Karpas-422 (cell line): ENCODE measurements around the gene GMNN. TPM values are rescaled to one million over a fixed set of nuclear protein-coding genes. Genes with fewer than 3 reads are reported as not detected.

Experiments used
- DNase-seq: peaks from one replicate; pipeline ENCODE4 v3.0.0-alpha.2; 2015
- H2AFZ ChIP-seq: fragments of 200-600 bp; sonication (generic); 2 replicates; pipeline ENCODE4 v1.6.1; 2014; ENCODE audit warnings: antibody characterized with exemption, low read length, mixed read lengths
- H3K27ac ChIP-seq: fragments of 200-600 bp; sonication (generic); 2 replicates; pipeline ENCODE4 v1.5.1; 2014; ENCODE audit warnings: mild to moderate bottlenecking, low read length, moderate library complexity
- H3K27me3 ChIP-seq: fragments of 200-600 bp; sonication (generic); 2 replicates; pipeline ENCODE4 v1.6.1; 2014; ENCODE audit warnings: low read length, mixed read lengths
- H3K36me3 ChIP-seq: fragments of 200-600 bp; sonication (generic); 2 replicates; pipeline ENCODE4 v1.6.1; 2014; ENCODE audit warnings: low read length, mixed read lengths; ENCODE audit not compliant: insufficient read depth
- H3K4me1 ChIP-seq: fragments of 200-600 bp; sonication (generic); 2 replicates; pipeline ENCODE4 v1.6.1; 2014; ENCODE audit warnings: mild to moderate bottlenecking, low read length, mixed read lengths
- H3K4me2 ChIP-seq: fragments of 200-600 bp; sonication (generic); 2 replicates; pipeline ENCODE4 v1.6.1; 2014; ENCODE audit warnings: low read length, low read depth, mild to moderate bottlenecking; ENCODE audit not compliant: poor library complexity, severe bottlenecking
- H3K4me3 ChIP-seq: fragments of 200-600 bp; sonication (generic); 2 replicates; pipeline ENCODE4 v1.5.1; 2014; ENCODE audit warnings: mild to moderate bottlenecking, antibody characterized with exemption, low read length, mixed read lengths
- H3K79me2 ChIP-seq: fragments of 200-600 bp; sonication (generic); 2 replicates; pipeline ENCODE4 v1.6.1; 2014; ENCODE audit warnings: mild to moderate bottlenecking, low read length, mixed read lengths
- H3K9ac ChIP-seq: fragments of 200-600 bp; sonication (generic); 2 replicates; pipeline ENCODE4 v1.6.0; 2014; ENCODE audit warnings: low read length
- H3K9me2 ChIP-seq: fragments of 200-600 bp; sonication (generic), shearing (Covaris generic); replicated peaks from 2 replicates; pipeline ENCODE4 v1.6.0; 2014; ENCODE audit warnings: mild to moderate bottlenecking, low read length, moderate library complexity; ENCODE audit not compliant: insufficient read depth
- H3K9me3 ChIP-seq: fragments of 300-700, 200-600 bp; sonication (generic); 2 replicates; pipeline ENCODE4 v1.6.1; 2014; ENCODE audit warnings: low read length, mixed read lengths
- H4K20me1 ChIP-seq: fragments of 200-600 bp; sonication (generic); 2 replicates; pipeline ENCODE4 v1.6.1; 2014; ENCODE audit warnings: mild to moderate bottlenecking, antibody characterized with exemption, low read length, low read depth; ENCODE audit not compliant: insufficient read depth
- total RNA-seq: library from RNA; depleted of rRNA; stranded (reverse); fragments of >200 nt; shearing (Covaris generic); gene quantifications from 2 replicates; pipeline ENCODE4 v1.2.3, GENCODE V29; 2014; ENCODE audit warnings: low replicate concordance

Gene GMNN
- total RNA-seq, 1 experiment from 2014 or later: 29.6 TPM

GRCh38 chr6:24778878-24779277 lies 4.1 kb downstream of the GMNN start:
- Histone ChIP-seq H3K4me3 (no peak overlapping the region), H3K27ac (no peak overlapping the region), H3K9ac (no peak overlapping the region), H3K27me3 (no peaks in the 10 kb centered on the region), H4K20me1 (peaks cover 9% of the 10 kb centered on the region; the same call in 1 of the 2 replicates), H3K4me2 (peak overlapping the region; percentile 83), H3K9me2 (no peaks in the 10 kb centered on the region), H3K79me2 (peaks cover 70% of the 10 kb centered on the region), H3K36me3 (peaks cover 57% of the 10 kb centered on the region), H3K9me3 (no peaks in the 10 kb centered on the region), H2AFZ (no peak overlapping the region), H3K4me1 (peaks cover 37% of the 10 kb centered on the region)
- no peak for DNase-seq

GRCh38 chr6:24779416-24780016 lies 4.8 kb downstream of the GMNN start:
- no peak overlapping the region for H3K9ac ChIP-seq
- H3K27me3 ChIP-seq: no peaks in the 10 kb centered on the region
- H3K4me1 ChIP-seq: peaks cover 33% of the 10 kb centered on the region
- H2AFZ ChIP-seq: no peak overlapping the region
- peaks cover 75% of the 10 kb centered on the region for H3K79me2 ChIP-seq
- peak overlapping the region; percentile 83 for H3K4me2 ChIP-seq
- H3K9me3 ChIP-seq: no peaks in the 10 kb centered on the region
- no peak for DNase-seq
- no peak overlapping the region for H3K4me3 ChIP-seq
- H3K9me2 ChIP-seq: no peaks in the 10 kb centered on the region
- H4K20me1 ChIP-seq: peaks cover 9% of the 10 kb centered on the region; the same call in 1 of the 2 replicates
- H3K36me3 ChIP-seq: peaks cover 63% of the 10 kb centered on the region
- no peak overlapping the region for H3K27ac ChIP-seq

- Histone ChIP-seq H3K79me2 (peaks cover 75% of the 10 kb centered on the region), H3K4me3 (no peak overlapping the region), H3K27ac (no peak overlapping the region), H4K20me1 (peaks cover 9% of the 10 kb centered on the region; the same call in 1 of the 2 replicates), H3K27me3 (no peaks in the 10 kb centered on the region), H2AFZ (no peak overlapping the region), H3K9me2 (no peaks in the 10 kb centered on the region), H3K9ac (no peak overlapping the region), H3K36me3 (peaks cover 70% of the 10 kb centered on the region), H3K4me2 (no peak overlapping the region), H3K9me3 (no peaks in the 10 kb centered on the region), H3K4me1 (peaks cover 32% of the 10 kb centered on the region)
- DNase-seq: no peak
Measured at GRCh38 chr6:24780206-24780605, 5.5 kb downstream of the GMNN start.

- DNase-seq: no peak
- no peak overlapping the region for H2AFZ ChIP-seq
- no peaks in the 10 kb centered on the region for H3K9me2 ChIP-seq
- H3K9me3 ChIP-seq: no peaks in the 10 kb centered on the region
- peaks cover 7% of the 10 kb centered on the region for H3K79me2 ChIP-seq
- H3K4me1 ChIP-seq: no peaks in the 10 kb centered on the region
- H3K9ac ChIP-seq: no peak overlapping the region
- peaks cover 47% of the 10 kb centered on the region for H3K36me3 ChIP-seq
- H3K4me3 ChIP-seq: no peak overlapping the region
- H4K20me1 ChIP-seq: no peaks in the 10 kb centered on the region
- H3K27me3 ChIP-seq: no peaks in the 10 kb centered on the region
- H3K27ac ChIP-seq: no peak overlapping the region
- no peak overlapping the region for H3K4me2 ChIP-seq
Measured at GRCh38 chr6:24788031-24788665, 13.4 kb downstream of the GMNN start.

GRCh38 chr6:24795106-24795505 lies 20.4 kb downstream of the GMNN start:
- Histone ChIP-seq H3K27ac (no peak overlapping the region), H4K20me1 (no peaks in the 10 kb centered on the region), H3K27me3 (no peaks in the 10 kb centered on the region), H3K9me2 (no peaks in the 10 kb centered on the region), H3K9me3 (no peaks in the 10 kb centered on the region), H3K79me2 (no peaks in the 10 kb centered on the region), H3K4me3 (no peak overlapping the region), H3K4me2 (no peak overlapping the region), H3K36me3 (no peaks in the 10 kb centered on the region), H3K4me1 (no peaks in the 10 kb centered on the region), H2AFZ (no peak overlapping the region), H3K9ac (no peak overlapping the region)
- DNase-seq: no peak

GRCh38 chr6:24796616-24797290 lies 22.0 kb downstream of the GMNN start:
- no peak overlapping the region for H2AFZ ChIP-seq
- H3K4me2 ChIP-seq: no peak overlapping the region

GRCh38 chr6:24797596-24798216 lies 23.0 kb downstream of the GMNN start:
- Histone ChIP-seq H3K4me3 (no peak overlapping the region), H3K9ac (no peak overlapping the region), H3K4me2 (no peak overlapping the region), H3K9me3 (no peaks in the 10 kb centered on the region), H3K27me3 (no peaks in the 10 kb centered on the region), H3K4me1 (no peaks in the 10 kb centered on the region), H2AFZ (no peak overlapping the region), H3K79me2 (no peaks in the 10 kb centered on the region), H4K20me1 (no peaks in the 10 kb centered on the region), H3K27ac (no peak overlapping the region), H3K36me3 (no peaks in the 10 kb centered on the region; the same call in 1 of the 2 replicates), H3K9me2 (no peaks in the 10 kb centered on the region)
- no peak for DNase-seq

More at GRCh38 chr6:24796616-24797290, 22.0 kb downstream of the GMNN start:
- DNase-seq: no peak
- no peaks in the 10 kb centered on the region for H3K36me3 ChIP-seq
- H3K9me3 ChIP-seq: no peaks in the 10 kb centered on the region
- H3K27me3 ChIP-seq: no peaks in the 10 kb centered on the region
- no peaks in the 10 kb centered on the region for H3K4me1 ChIP-seq
- no peak overlapping the region for H3K9ac ChIP-seq
- no peak overlapping the region for H3K4me3 ChIP-seq
- H3K27ac ChIP-seq: no peak overlapping the region
- no peaks in the 10 kb centered on the region for H4K20me1 ChIP-seq
- no peaks in the 10 kb centered on the region for H3K79me2 ChIP-seq
- no peaks in the 10 kb centered on the region for H3K9me2 ChIP-seq
